CD14-positive monocyte (primary cell): ENCODE measurements around the gene STXBP5. TPM values are rescaled to one million over a fixed set of nuclear protein-coding genes. Genes with fewer than 3 reads are reported as not detected.

Experiments
- DNase-seq, 3 donors: peaks; one replicate each; pipeline ENCODE4 v3.0.0-alpha.2; 2011 to 2022
- H2AFZ ChIP-seq: 2 replicates; pipeline ENCODE4 v1.6.0; 2012; ENCODE audit warnings: mild to moderate bottlenecking, low read depth, low read length, inconsistent platforms; ENCODE audit not compliant: insufficient read depth, poor library complexity, severe bottlenecking
- H3K27ac ChIP-seq, 2 donors: 1 replicate in 1 of 2; 2 replicates in 1 of 2; pipeline ENCODE4 v1.5.1; 2012 to 2013; ENCODE audit warnings: low read length in 2 of 2, control low read depth in 1 of 2, inconsistent platforms in 1 of 2, low read depth in 1 of 2, mild to moderate bottlenecking in 1 of 2
- H3K27me3 ChIP-seq, 2 donors: one replicate each; pipeline versions ENCODE4 v1.6.0 to v1.6.1; 2011 to 2013; ENCODE audit warnings: low read length in 2 of 2; ENCODE audit not compliant: control insufficient read depth in 2 of 2, insufficient read depth in 2 of 2
- H3K36me3 ChIP-seq, 2 donors: replicated peaks in 1 of 2; 1 replicate in 1 of 2; 2 replicates in 1 of 2; pipeline versions ENCODE4 v1.5.1 to v1.6.1; 2012 to 2013; ENCODE audit warnings: low read length in 2 of 2, control low read depth in 1 of 2, inconsistent platforms in 1 of 2, mild to moderate bottlenecking in 1 of 2; ENCODE audit not compliant: insufficient read depth in 2 of 2, control insufficient read depth in 1 of 2
- H3K4me1 ChIP-seq, 2 donors: 1 replicate in 1 of 2; 2 replicates in 1 of 2; pipeline versions ENCODE4 v1.5.1 to v1.6.1; 2012 to 2013; ENCODE audit warnings: low read length in 2 of 2, control low read depth in 1 of 2, inconsistent platforms in 1 of 2, mild to moderate bottlenecking in 1 of 2, moderate library complexity in 1 of 2; ENCODE audit not compliant: insufficient read depth in 2 of 2, control insufficient read depth in 1 of 2
- H3K4me2 ChIP-seq: replicated peaks from 2 replicates; pipeline ENCODE3; 2012; ENCODE audit warnings: low read length, moderate library complexity, mild to moderate bottlenecking; ENCODE audit not compliant: poor library complexity, severe bottlenecking; ENCODE audit errors: extremely low read depth
- H3K4me3 ChIP-seq, 3 experiments: fragments of 200-600 bp in 1 of 3; sonication (generic) in 1 of 3; replicated peaks in 1 of 3; 1 replicate in 2 of 3; 2 replicates in 1 of 3; pipeline ENCODE4 v1.5.1; 2011 to 2013; ENCODE audit warnings: low read length in 3 of 3, mild to moderate bottlenecking in 3 of 3, control low read depth in 2 of 3, low read depth in 2 of 3, inconsistent platforms in 1 of 3, moderate library complexity in 1 of 3
- H3K79me2 ChIP-seq: 2 replicates; pipeline ENCODE4 v1.6.0; 2012; ENCODE audit warnings: mild to moderate bottlenecking, control low read depth, inconsistent platforms, low read length, moderate library complexity; ENCODE audit not compliant: insufficient read depth
- H3K9ac ChIP-seq: 2 replicates; pipeline ENCODE4 v1.6.0; 2017; ENCODE audit warnings: low read length, mild to moderate bottlenecking; ENCODE audit not compliant: insufficient read depth, poor library complexity, severe bottlenecking
- H3K9me3 ChIP-seq, 2 donors: replicated peaks in 1 of 2; 1 replicate in 1 of 2; 2 replicates in 1 of 2; pipeline versions ENCODE4 v1.5.1 to v1.6.1; 2012 to 2013; ENCODE audit warnings: low read length in 2 of 2, control low read depth in 1 of 2; ENCODE audit not compliant: control insufficient read depth in 1 of 2, insufficient read depth in 1 of 2
- H4K20me1 ChIP-seq: 2 replicates; pipeline ENCODE4 v1.6.0; 2012; ENCODE audit warnings: mild to moderate bottlenecking, low read length, control low read depth, moderate library complexity; ENCODE audit not compliant: insufficient read depth
- H3K27ac Mint-ChIP-seq, 7 donors: one replicate each; pipeline ENCODE4 v1.8.0; 2020; ENCODE audit warnings: mild to moderate bottlenecking in 7 of 7, mixed read lengths in 7 of 7, moderate library complexity in 6 of 7, inconsistent platforms in 2 of 7
- H3K27me3 Mint-ChIP-seq, 3 donors: one replicate each; pipeline ENCODE4 v1.8.0; 2021 to 2022; ENCODE audit warnings: low read depth in 3 of 3, mild to moderate bottlenecking in 3 of 3, mixed read lengths in 3 of 3, moderate library complexity in 3 of 3, inconsistent platforms in 1 of 3
- H3K36me3 Mint-ChIP-seq, 2 donors: one replicate each; pipeline ENCODE4 v1.8.0; 2020; ENCODE audit warnings: mixed read lengths in 2 of 2, inconsistent platforms in 1 of 2, mild to moderate bottlenecking in 1 of 2
- H3K4me1 Mint-ChIP-seq: one replicate; pipeline ENCODE4 v1.8.0; 2020; ENCODE audit warnings: mild to moderate bottlenecking, mixed read lengths
- H3K4me3 Mint-ChIP-seq, 2 donors: one replicate each; pipeline ENCODE4 v1.8.0; 2020; ENCODE audit warnings: mild to moderate bottlenecking in 2 of 2, mixed read lengths in 2 of 2, moderate library complexity in 1 of 2
- H3K9me3 Mint-ChIP-seq, 7 donors: one replicate each; pipeline ENCODE4 v1.8.0; 2020 to 2022; ENCODE audit warnings: mixed read lengths in 7 of 7, mild to moderate bottlenecking in 6 of 7, moderate library complexity in 6 of 7, inconsistent platforms in 2 of 7
- WGBS: methylation state at CpG from one replicate; pipeline ENCODE4 v1.1.5; 2013; ENCODE audit warnings: missing lambda C conversion rate; ENCODE audit not compliant: insufficient coverage; 5-methylcytosine and 5-hydroxymethylcytosine counted together
- intact Hi-C, 2 donors: fragments of 100-400 bp; cut with micrococcal nuclease; formaldehyde crosslinking; loops; one replicate each; pipeline versions ENCODE4 v1.15.0 to v1.15.1; 2023
- polyA plus RNA-seq, 3 donors: library from polyadenylated mRNA; depleted of rRNA in 1 of 3; unstranded in 2 of 3; stranded (reverse) in 1 of 3; fragments of 300-500 nt in 2 of 3; fragments of >200 nt in 1 of 3; fragmentation: Illumina TruSeq in 2 of 3; gene quantifications; 1 replicate in 2 of 3; 2 replicates in 1 of 3; pipeline ENCODE4 v1.2.3, GENCODE V29; 2012 to 2021
- TF ChIP-seq, protein P1 (sequence below): fragments of 200-600 bp; IDR thresholded peaks from one replicate; pipeline ENCODE4 v1.8.0; 2022; ENCODE audit warnings: antibody characterized with exemption, mild to moderate bottlenecking

The STXBP5 gene
- polyA plus RNA-seq, 3 donors, result 1.5 to 8.8 (median 2.0) TPM

DNA sequence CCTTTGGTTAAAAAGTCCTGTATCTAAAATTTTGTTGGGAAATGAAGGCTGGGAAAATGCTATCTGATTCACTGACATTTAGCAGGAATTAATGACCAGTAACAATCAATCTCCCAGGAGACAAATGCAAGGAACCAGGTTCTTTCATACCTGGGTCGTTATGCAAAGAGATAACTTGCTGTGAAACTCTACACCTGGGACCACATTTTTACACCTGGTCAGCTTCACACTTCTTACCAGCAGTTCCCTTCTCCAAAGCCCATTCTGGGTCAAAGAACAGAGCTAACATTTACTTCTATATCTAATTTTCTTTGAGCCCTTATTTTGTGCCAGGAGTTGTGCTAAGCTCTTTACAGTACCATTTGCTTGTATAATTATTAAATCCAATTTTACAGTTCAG, 27.4 kb upstream of the STXBP5 start:
- H3K27ac Mint-ChIP-seq, result no peak overlapping the region

GRCh38 chr6:147177286-147177685, 26.9 kb upstream of the STXBP5 start:
- TF ChIP-seq, protein P1, sequence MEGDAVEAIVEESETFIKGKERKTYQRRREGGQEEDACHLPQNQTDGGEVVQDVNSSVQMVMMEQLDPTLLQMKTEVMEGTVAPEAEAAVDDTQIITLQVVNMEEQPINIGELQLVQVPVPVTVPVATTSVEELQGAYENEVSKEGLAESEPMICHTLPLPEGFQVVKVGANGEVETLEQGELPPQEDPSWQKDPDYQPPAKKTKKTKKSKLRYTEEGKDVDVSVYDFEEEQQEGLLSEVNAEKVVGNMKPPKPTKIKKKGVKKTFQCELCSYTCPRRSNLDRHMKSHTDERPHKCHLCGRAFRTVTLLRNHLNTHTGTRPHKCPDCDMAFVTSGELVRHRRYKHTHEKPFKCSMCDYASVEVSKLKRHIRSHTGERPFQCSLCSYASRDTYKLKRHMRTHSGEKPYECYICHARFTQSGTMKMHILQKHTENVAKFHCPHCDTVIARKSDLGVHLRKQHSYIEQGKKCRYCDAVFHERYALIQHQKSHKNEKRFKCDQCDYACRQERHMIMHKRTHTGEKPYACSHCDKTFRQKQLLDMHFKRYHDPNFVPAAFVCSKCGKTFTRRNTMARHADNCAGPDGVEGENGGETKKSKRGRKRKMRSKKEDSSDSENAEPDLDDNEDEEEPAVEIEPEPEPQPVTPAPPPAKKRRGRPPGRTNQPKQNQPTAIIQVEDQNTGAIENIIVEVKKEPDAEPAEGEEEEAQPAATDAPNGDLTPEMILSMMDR, result no peak
- no peaks in the 10 kb centered on the region for H3K27me3 ChIP-seq
- no peak overlapping the region for H3K9ac ChIP-seq
- no peak overlapping the region for H3K4me3 ChIP-seq
- intact Hi-C loops, result no loop called here
- H3K36me3 ChIP-seq, result no peaks in the 10 kb centered on the region
- peaks cover 0 to 3% (median 1%) of the 10 kb centered on the region in 3 donors for H3K27me3 Mint-ChIP-seq
- H4K20me1 ChIP-seq, result no peaks in the 10 kb centered on the region
- no peaks in the 10 kb centered on the region for H3K79me2 ChIP-seq
- no peaks in the 10 kb centered on the region for H3K4me1 ChIP-seq
- DNase-seq, result no peak
- H2AFZ ChIP-seq, result no peak overlapping the region
- no peak overlapping the region for H3K27ac Mint-ChIP-seq
- no peaks in the 10 kb centered on the region for H3K36me3 Mint-ChIP-seq
- no peak overlapping the region for H3K4me3 Mint-ChIP-seq
- no peaks in the 10 kb centered on the region for H3K9me3 Mint-ChIP-seq
- no peak overlapping the region for H3K27ac ChIP-seq
- no CpG with 5 or more reads among the region's 3 CpGs for WGBS
- no peaks in the 10 kb centered on the region for H3K9me3 ChIP-seq
- no peak overlapping the region for H3K4me2 ChIP-seq
- H3K4me1 Mint-ChIP-seq, result peaks cover 2% of the 10 kb centered on the region

More for the DNA sequence above, 27.4 kb upstream of the STXBP5 start:
- DNase-seq, result no peak
- H3K27me3 ChIP-seq, result no peaks in the 10 kb centered on the region
- TF ChIP-seq, protein P1, result no peak
- no peaks in the 10 kb centered on the region for H3K9me3 ChIP-seq
- H3K36me3 Mint-ChIP-seq, result no peaks in the 10 kb centered on the region
- H3K36me3 ChIP-seq, result no peaks in the 10 kb centered on the region
- H3K4me2 ChIP-seq, result no peak overlapping the region
- H3K27me3 Mint-ChIP-seq, result peaks cover 0 to 2% (median 1%) of the 10 kb centered on the region in 3 donors
- H3K4me1 Mint-ChIP-seq, result peaks cover 2% of the 10 kb centered on the region
- no peak overlapping the region for H3K4me3 Mint-ChIP-seq
- H4K20me1 ChIP-seq, result no peaks in the 10 kb centered on the region
- intact Hi-C loops, result no loop called here
- H3K27ac ChIP-seq, result no peak overlapping the region
- H3K79me2 ChIP-seq, result no peaks in the 10 kb centered on the region
- no peak overlapping the region for H3K9ac ChIP-seq
- no peaks in the 10 kb centered on the region for H3K4me1 ChIP-seq
- no peaks in the 10 kb centered on the region for H3K9me3 Mint-ChIP-seq
- H3K4me3 ChIP-seq, result no peak overlapping the region
- 100% methylated on average over 1 of the region's 1 CpG for WGBS
- H2AFZ ChIP-seq, result no peak overlapping the region
